Amniotic stem cell (primary cell): ENCODE data around the gene PDRG1.
"Not testable (repeated sequence)": the region's sequence is repeated elsewhere in the genome, so short reads cannot be mapped to it uniquely, and the experiment has no call there.

Experiments used
- DNase-seq: peaks from one replicate; lab custom pipeline; 2025; lab: John Stamatoyannopoulos, UW

PDRG1 gene

DNA sequence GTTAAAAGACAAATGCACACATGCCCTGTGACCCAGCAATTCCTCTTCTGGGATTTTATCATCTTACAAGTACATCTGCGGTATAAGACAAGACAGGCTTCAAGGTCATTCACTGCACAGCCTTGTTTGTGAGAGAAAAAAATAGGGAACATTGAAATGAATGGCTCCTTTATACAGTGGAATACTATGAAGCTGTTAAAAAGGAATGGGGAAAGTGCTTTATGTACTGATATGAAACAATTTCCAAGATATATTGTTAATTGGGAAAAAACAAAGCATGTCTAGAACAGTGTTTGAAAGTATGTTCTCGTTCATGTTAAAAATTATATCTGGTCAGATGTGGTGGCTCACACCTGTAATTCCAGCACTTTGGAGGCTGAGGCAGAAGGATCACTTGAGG lies 25.4 kb downstream of the PDRG1 start:
- no peak for DNase-seq

DNA sequence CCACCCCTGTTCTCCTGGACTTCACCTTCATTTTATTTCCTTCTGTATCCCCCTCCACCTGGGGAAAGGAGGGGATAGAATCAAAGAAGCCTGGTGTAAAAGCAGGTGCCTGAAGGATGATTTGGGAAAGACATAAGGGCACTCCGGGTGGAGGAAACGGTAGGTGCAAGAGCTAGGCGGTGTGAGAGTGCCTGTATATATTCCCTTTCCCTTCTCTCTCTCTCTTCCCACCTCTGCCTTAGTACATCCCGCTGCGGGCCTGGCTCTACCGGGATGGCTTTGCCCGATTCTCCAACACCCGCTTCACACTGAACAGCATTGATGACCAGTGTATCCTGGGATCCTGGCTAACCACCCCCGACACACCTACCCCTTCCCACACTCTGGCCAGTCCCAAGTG lies 26.2 kb downstream of the PDRG1 start:
- no peak for DNase-seq

DNA sequence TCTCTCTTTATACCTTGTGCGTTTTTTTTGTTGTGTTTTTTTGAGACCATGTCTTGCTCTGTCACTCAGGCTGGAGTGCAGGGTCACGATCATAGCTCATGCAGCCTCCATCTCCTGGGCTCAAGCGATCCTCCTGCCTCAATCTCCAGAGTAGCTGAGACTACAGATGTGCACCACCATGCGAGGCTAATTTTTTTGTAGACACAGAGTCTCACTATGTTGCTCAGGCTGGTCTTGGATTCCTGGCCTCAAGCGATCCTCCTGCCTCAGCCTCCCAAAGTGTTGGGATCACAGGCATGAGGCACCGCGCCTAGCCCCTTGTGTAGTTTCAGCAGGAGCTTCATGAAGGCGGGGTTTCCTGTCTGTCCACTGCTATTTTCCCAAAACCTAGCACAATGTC lies 27.3 kb downstream of the PDRG1 start:
- DNase-seq: no peak

GRCh38 chr20:31923388-31924331 lies 28.2 kb downstream of the PDRG1 start:
- no peak for DNase-seq

- no peak for DNase-seq
Observed at GRCh38 chr20:31922588-31922987, 29.3 kb downstream of the PDRG1 start.

- no peak for DNase-seq
Observed at GRCh38 chr20:31922181-31922580, 29.7 kb downstream of the PDRG1 start.

GRCh38 chr20:31921480-31921879 lies 30.4 kb downstream of the PDRG1 start:
- not testable (repeated sequence) for DNase-seq

- no peak for DNase-seq
Observed at GRCh38 chr20:31920275-31920855, 31.5 kb downstream of the PDRG1 start.

GRCh38 chr20:31919410-31920155 lies 32.3 kb downstream of the PDRG1 start:
- no peak for DNase-seq

DNA sequence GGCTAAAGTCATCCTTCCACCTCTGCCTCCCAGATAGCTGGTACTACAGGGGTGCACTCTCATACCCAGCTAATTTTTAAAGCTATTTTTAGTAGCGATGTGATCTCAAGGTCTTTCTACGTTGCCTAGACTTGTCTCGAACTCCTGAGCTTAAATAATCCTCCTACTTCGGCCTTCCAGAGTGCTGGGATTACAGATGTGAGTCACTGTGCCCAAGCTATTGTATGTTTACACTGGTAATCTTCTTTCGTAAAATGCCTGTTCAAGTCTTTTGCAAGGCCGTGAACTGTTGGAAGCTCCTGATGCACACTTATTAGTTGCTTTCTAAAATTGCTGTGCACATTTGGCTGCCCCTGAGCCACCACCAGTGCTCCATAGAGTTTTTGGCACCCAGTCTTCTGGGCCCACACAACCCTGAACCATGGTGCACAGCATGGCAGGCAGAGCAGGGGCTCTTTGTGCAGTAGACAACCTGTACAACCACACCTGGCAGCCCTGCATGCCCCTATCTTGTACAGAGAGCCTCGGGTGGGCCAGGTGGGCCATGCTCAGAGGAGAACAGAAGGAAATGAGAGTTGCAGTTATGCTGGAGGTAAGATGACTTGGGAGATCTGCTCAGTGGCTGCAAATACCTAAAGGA lies 33.3 kb downstream of the PDRG1 start:
- no peak for DNase-seq

- DNase-seq: not testable (repeated sequence)
Observed at GRCh38 chr20:31917962-31918412, 33.9 kb downstream of the PDRG1 start.

DNA sequence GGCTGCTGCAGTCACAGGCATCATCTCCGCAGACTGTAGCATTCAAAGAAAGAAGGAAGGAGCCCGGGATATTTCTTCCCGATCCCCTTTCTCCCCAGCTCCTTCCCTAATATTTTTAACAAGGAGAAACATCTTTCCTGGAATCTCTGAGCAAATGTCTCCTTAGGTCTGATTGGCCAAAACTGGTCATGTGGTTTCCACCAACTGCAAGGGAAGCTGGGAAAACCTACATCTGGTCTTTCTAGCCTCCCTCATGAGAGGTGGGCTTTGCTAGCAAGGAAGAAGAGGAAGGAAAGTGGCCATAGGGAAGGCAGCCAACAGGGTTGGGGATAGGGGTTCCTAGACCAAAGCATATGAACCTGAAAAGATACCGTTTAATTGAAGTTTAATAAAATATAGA lies 35.1 kb downstream of the PDRG1 start:
- no peak for DNase-seq

DNA sequence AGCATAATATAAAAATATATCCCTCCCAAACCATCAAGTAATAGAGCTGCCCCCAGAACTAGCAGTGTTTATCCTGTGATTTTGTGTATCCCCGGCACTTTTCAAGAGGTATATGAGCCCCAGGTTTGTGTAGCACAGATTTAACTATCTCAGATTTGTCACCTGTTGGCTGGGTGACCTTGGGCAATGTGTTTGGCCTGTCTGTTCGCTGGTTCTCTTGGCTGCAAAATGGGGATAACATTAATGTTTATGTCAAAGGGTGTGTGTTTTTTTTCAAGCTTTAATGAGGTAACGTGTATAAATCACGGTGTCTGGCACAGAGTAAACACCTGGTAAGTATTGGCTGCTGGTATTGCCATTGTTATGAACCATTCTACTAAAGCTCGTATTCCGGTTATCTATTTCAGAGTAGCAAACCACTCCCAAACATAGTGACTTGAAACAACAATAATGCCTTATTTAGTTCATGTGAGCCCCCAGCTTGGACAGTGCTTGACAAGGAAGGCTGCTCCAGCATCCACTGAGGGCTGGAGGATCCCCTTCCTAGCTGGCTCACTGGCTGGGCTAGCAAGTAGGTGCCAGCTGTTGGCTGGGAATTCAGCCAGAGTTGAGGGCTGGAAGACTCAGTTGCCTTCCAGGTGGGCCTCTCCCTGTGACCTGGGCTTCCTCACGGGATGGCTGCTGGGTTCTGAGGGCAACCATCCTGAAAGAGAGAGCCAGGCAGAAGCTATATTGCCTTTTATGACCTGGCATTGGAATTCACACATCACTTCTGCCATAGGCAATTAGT lies 36.2 kb downstream of the PDRG1 start:
- no peak for DNase-seq

- no peak for DNase-seq
Observed at GRCh38 chr20:31914170-31914569, 37.7 kb downstream of the PDRG1 start.

GRCh38 chr20:31913431-31914157 lies 38.3 kb downstream of the PDRG1 start:
- no peak for DNase-seq

DNA sequence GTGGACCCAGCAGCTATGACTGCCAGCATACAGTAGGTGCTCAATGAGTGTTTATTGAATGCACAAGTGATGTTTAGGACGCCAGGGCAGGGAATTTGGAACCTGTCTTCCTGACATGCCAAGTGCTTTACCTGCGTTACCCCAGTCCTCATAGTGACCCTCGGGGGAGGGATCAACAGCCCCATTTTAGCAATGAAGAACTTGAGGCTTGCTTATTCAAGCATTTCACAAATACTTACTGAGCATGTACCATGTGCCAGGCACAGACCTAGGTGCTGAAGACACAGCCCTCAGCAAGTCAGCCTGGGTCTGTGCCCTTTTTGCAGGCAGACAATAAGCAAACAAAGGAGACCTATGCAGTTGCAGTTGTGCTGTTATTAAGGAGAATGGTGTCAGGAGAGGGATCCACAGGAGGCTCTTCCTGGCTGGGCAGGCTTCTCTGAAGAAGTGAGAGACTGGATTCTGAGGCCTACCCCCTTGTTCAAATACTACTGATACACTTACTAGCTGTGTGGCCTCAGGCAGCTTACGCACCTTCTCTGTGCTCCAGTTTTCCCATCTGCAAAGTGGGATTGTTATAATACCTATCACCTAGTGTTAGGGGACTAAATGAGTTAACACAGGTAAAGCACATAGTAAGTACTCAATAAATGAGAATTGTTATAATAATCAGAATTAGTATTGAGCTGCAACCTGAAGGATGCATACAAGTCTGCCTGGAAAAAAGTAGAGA lies 41.6 kb downstream of the PDRG1 start:
- DNase-seq: no peak

GRCh38 chr20:31909253-31910070 lies 42.4 kb downstream of the PDRG1 start:
- DNase-seq: no peak

DNA sequence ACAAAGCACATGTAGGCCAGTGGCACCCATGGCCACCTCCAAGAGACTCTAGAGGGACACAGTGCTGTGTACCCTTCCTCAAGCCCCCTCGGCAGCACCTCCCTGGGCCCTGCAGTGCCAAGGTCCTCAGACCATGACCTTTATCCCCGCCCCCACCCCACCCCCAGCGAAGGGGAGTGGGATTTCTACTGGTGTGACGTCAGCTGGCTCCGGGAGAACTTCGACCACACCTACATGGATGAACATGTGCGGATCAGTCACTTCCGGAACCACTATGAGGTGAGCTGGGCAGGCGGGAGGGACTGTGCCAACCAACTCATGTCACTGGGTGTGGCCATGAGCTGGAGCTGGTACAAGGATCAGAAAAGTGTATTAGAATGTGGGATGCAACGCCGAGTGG lies 43.4 kb downstream of the PDRG1 start:
- DNase-seq: no peak

DNA sequence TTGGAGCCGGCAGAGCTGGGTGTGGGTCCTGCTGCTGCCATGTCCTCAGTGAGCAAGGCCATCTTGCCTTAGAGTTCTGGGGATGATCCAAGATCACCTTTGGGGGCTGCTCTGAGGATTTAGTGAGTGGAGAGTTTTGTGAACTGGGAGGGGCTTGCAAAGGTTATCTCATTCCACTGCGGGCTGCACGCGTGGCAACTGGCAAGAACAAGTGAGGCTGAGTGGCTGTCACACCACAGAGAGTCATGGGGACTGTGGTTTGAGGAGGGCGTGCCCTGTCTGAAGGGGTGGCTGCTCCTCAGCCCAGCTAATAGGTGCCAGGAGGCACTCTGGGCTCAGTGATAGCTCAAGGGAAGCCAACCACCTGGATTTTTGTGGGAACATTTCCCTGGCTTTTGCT lies 43.8 kb downstream of the PDRG1 start:
- no peak for DNase-seq
